ENCODE data around the gene KCNJ18.
"Not testable (repeated sequence)": the region's sequence is repeated elsewhere in the genome, so short reads cannot be mapped to it uniquely, and the experiment has no call there.

KCNJ18 gene

DNA sequence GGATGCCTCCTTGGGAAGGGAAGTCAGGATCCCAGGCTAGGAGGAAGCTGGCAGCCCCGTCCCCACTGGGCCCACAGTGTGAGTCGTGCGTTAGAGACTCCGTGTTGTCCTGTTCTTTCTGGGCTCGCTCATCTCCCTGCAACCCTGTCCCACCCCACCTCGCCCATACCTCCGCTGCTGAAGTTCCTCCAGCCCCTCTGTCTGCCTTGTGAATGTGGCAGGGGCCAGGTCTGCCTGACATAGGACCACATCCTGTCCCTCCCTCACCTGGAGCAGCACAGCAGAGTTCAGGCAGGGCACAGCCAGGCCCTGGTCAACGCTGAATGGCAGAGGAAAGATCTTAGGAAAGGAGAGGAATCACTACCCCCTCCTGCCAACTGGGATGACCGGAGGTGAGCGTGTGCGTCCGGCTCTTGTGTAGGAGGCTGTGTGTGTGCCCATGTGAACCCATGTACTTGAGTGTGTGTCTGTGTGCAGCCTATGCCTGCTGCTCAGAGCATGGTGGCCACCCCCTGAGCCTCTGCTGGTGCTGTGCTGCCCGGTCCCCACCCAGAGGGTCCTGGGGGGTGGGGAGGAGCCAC, 12.8 kb downstream of the KCNJ18 start:
- DNase-seq = no peak

DNA sequence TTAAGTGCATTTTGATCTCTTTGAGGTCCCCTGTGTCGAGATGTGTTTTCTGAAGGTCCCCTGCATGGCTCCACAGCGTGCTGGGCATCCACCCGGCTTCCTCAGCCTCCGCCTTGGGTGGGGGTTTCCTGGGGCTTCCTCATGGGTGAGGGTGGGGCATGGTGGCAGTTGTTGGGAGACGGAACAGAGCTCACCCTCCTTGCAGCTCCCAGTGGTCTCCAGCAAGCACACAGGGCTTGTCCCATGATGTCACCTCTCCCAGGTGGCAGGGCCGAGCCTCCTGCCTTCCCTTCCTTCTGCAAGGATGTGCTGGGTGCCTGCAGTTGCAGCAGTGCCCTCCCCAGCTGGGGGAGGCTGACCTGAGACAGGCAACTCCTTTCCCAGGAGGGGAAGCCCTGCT, 13.4 kb downstream of the KCNJ18 start:
- not testable (repeated sequence) for DNase-seq

DNA sequence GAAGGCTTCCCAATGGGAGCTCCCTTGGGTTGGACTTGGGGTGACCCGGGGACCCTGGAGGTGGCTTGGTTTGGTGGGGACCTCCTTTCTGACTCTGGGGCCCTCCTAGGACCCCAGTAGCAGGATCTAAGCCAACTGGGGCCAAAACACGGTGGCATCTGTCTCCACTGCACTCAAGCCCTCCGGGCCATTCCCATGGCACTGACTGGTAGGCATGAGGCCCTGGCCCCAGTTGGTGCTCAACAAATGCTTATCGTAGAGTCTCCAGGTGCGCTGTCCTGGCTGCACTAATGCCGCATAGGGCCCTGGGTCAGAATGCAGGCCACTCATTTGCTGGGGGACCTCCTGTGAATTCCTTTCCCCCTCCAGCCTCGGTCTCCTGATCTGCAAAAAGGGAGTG, 14.2 kb downstream of the KCNJ18 start:
- DNase-seq = not testable (repeated sequence)

DNA sequence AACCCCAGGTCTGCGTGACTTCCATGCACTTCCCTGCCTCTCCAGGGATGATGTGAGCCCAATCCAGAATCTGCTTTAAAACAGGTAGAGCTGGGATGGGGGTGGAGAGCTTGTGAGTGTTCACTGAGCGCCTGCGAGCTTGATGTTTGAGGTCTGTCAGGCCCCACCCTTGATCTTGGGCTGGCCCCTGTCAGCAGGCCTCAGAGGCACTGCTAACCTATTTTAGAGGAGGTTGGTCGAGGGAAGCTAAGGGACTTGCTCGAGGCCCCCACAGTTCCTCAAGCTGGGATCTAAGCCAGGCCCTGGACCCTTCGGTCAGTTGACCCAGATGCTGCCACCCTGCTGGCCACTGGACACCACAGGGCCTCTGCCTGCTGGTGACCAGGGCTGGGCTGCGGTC, 14.8 kb downstream of the KCNJ18 start:
- not testable (repeated sequence) for DNase-seq

DNA sequence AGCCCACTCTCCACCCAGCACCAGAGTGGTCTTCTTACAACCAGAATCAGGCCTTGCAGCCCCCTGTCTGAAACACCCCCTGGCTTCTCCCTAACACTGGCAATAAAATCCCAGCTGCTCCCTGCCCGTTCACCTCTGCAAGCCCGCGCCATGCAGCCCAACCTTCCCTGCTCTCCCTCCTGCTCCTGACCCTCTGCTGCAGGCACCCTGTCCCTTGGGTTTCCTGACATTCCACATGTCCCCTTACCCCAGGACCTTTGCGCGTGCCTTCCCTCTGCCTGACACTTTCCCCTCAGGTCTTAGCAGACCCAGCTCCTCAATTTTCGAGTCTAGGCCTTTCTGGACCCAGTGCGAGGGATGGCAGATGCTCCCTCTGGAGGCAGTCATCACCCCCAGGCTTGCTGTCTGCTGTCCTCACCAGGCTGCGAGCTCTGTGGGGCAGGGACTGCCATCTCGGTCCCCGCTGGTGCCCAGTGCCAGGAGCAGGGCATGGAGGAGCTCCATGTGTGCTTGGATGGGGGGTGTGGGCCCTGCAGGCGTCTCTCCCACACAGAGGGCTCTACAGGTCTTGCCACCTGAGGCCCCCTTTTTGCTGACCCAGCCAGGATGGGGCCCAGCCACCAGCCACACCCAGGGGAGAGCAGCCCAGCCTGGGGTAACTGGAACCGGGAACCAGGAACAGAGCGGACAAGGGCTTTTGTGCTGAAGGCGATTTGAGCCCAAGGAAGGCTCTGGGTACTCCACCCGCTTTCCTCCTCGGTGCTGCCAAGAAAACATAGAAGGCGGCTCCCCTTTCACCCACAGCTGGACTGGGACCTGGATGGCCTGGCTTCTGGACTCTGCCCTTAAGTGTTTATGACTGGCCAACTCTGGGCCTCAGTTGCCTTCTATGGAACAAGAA, 15.6 kb downstream of the KCNJ18 start:
- not testable (repeated sequence) for DNase-seq

DNA sequence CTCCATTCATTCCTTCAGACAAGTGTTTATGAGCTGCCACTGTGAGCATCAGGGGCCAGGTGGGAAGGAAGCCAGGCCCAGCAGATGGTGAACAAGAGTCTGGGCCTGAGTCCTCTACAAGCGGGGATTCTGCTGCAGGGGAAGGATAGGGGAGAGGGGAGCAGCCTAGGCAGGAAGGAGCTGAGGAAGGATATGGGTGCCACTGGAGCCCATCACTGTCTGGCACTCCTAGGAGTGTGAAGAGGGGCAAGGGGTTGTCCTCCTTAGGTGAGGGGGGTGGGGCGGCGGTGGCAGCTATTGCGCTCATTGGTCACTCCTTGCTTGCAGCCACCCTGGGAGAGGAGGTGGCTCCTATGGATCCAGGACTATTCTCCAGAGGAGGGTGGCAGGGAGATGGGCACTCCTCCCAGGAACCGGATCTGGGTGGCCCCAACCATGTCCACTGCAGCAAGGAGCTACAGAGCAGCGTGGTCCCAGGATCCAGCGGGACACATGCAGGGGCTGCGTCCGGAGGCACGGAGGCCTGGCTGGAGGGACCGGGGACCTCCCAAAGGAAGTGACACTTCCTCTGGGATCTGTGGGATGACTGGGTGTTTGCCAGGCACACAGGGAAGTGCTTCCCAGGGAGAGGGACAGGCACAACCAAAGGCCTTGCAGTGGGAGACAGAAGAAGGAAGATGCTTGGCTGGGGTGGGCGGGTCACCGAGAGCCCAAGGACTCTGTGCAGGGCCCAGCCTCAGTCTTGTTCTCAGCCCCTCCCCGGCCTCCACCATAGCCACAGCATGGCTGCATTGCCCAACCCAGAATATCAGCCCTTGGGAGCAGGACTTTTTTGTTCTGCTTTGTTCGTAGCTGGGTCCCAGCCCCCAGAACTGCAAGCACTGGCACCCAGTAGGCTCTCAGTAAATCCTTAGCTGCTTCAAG, 16.6 kb downstream of the KCNJ18 start:
- DNase-seq = not testable (repeated sequence)

DNA sequence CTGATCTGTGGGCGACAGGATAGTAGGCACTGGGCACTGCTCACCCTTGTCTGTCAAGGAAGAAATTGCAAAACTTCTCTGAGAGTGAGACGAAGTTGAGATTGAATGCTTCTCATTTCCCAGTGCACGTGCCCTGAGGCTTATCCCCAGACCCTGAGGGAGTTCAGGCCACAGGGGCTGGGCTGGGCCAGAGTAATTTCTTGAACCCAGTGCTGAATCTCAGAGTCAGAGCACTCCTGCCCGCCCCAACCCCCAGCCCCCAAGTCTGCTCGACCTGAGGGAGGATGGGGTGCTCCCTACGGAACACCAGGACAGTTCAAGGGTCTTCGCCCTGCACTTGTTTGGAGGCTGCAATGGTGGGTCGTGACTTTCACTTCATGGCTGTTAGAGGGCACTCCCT, 17.7 kb downstream of the KCNJ18 start:
- DNase-seq = not testable (repeated sequence)

DNA sequence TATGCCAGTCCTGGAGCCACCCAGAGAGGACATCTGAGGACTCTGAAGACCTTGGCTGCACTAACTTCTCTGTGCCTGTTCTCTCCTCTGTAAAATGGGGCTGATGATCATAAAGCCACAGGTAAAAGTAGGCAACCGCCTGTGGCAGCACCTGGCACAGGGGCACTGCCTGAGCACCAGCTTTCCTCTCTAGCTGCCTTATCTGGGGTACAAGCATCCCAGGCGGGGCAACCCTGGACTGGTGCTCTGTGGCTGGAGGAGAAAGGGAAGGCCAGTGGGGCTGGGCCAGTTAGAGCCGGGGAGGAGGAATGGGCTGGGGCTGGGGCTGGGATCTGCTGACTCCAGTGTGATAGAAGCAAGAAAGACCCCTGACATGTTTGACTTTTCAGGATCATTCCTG, 18.2 kb downstream of the KCNJ18 start:
- DNase-seq = not testable (repeated sequence)

DNA sequence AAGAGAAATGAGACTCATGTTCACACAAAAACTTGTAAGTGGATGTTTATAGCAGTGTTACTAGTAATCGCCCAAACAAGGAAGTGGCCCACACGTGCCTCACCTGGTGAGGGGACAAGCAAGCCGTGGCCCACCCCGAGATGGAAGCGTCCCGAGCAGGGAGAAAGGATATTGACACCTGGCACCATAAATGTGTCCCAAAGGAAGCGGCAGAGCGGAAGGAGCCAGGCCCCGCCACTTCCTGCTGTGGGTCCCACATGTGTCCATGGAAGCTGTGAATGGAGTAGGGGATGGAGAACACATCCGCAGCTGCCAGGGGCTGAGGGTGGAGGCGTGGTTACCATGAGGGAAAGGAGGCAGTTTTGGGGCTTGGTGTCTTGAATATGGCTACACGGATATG, 18.9 kb downstream of the KCNJ18 start:
- DNase-seq = no peak

DNA sequence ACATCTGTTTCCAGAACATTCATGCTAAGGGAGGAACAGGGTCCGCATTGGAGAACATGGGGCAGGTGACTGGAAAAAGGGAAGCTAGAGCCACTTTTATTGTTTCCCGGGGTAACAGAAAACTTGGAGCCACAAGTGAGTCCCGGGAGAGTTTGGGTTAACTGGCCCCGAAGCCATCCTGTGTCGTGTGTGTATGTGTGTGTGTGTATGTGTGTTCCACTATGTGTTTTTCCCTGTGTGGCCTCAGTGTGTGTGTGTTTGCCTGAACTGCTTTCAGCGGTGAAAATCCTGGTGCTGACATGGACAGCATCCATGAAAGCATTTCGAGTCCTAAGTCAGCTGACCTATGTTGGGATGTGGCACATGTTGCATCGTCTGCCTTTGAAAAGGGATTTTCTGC, 20.7 kb downstream of the KCNJ18 start:
- DNase-seq = not testable (repeated sequence)

DNA sequence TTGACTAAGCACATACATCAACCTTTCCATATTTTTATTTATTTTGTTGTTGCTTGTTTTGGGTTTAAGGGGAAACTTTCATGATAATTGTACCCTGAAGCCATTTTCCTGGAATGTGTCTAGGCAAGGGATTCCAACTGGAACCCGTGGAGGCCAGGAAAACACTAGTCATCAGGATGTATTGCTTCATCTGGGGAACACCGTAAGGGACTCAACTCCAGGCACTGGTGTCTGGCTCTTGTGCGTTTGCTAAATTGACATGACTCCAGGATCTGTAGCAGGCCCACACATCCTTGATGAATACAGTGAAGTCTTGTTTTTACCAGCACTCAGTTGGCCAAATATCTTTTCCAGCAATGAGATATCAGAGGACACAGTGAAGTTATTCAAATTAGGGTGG, 21.3 kb downstream of the KCNJ18 start:
- not testable (repeated sequence) for DNase-seq

DNA sequence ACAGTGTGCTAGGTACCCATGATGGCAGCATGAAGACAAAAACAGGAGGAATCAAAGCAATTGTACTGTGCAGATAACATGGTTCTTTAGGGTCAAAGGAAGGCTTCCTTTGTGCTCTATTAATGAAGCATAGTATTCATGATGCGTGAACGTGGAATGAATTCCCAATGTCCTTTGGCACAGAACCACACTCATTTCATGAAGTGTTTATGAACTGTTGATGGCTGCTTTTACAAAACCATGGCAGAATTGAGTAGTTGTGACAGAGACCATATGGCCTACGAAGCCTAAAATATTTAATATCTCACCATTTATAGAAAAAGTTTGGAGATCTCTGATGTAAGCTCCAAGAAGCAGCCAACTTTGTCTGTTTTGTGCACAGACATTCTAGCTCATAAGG, 22.4 kb downstream of the KCNJ18 start:
- not testable (repeated sequence) for DNase-seq

DNA sequence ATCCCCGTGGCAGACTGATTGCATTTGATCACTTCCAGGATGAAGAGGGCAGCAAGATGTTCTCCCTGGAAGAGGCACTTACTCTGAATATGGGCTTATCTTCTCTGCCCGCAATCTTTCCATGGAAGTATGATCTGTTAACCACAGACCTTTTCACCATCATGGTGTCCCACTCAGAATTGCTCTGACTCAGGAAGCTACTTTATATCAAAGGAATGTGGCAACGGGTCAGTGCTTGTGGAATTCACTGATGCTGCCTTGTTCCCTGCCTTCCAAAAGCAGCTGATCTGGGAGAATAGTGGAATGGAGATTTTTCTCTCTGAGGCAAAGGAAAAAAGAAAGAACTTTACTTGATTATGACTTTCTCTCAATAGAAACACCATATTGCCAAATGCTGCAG, 23.6 kb downstream of the KCNJ18 start:
- DNase-seq = not testable (repeated sequence)

DNA sequence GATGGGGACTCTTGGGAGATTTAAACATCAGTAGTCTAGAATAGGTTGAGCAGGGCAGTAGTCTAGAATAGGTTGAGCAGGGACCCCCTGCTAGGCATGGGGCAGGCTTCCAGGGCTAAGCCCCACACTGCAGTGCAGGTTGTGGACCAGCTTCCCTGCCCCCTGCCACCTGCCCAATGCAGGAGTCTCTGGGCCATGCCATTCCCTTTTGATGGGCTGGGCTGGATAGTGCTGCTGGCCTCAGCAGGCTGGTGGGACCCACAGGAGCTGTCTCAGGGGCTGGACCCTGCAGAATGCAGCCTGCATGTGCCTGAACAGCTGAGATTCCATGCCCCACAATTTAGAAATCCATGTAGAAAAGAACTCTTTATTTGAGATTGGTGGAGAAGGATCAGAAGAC, 26.6 kb downstream of the KCNJ18 start:
- not testable (repeated sequence) for DNase-seq

DNA sequence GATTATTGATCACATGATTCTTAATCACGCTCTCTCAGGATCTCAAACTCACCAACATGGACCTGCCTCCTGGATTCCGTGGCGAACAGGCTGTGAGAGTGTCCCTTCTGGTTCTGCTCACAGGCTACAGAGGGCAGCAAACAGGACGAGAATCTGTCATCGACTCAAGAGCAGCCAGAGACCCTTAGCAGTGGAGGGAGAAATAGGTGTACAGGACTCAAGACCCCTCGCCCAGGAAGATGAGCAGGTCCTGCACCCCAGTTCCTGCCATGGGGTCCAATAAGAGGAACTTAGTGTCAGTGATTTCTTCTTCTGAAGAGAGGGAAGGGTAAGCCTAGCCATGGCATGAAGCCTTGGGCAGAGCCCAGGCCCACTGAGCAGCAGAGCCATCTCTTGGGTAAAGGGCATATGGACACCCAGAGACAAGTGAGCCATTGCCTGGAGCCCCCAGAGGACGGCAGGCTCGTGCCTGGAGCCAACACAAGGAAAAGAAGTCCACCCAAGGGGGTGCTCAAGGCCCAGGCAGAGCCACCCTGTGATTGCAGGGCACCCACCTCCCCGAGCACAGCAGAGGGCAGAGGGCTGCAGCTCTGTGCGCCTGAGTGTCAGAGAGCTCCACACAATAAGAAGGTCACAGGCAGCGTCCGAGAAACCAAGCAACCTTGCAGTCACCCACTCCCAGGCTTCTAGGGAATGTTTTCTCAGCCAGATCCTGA, 27.3 kb downstream of the KCNJ18 start:
- DNase-seq = not testable (repeated sequence)

DNA sequence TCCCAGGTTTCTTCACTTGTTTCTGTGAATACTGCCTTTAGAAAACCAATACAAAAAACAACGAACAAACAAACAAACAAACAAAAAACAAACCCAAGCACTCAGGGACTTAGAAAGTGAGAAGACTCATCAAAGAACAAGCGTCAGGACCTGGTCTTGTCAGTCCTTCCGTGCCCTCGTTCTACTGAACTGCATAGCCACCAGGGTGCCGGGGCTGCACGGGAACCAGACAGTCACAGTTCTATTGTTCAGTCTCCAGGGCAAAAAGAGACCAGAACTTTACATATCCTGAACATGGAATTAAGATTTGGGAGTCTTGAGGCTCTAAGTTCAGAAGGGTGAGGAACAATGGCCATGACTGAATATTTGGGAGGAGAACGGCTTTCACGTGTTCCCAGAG, 28.2 kb downstream of the KCNJ18 start:
- DNase-seq = not testable (repeated sequence)

DNA sequence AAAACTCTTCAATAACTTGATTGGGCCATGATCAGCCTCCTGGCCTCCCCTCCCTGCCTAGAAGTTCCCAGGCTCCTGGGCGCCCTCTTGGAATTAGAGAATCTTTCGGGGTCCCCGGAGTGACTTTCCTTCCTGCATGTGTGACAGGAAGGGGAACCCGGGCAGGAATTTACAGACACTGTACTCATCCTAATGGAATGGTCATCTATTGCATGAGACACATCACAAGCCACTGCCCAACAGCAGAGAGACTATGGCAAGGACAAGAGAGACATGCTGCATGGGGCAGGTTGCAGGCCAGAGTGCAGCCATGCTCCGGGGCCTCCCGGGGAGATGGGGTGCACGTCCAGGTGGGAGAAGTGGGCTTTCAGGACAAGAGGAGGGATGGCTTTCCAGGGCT, 29.9 kb downstream of the KCNJ18 start:
- not testable (repeated sequence) for DNase-seq

DNA sequence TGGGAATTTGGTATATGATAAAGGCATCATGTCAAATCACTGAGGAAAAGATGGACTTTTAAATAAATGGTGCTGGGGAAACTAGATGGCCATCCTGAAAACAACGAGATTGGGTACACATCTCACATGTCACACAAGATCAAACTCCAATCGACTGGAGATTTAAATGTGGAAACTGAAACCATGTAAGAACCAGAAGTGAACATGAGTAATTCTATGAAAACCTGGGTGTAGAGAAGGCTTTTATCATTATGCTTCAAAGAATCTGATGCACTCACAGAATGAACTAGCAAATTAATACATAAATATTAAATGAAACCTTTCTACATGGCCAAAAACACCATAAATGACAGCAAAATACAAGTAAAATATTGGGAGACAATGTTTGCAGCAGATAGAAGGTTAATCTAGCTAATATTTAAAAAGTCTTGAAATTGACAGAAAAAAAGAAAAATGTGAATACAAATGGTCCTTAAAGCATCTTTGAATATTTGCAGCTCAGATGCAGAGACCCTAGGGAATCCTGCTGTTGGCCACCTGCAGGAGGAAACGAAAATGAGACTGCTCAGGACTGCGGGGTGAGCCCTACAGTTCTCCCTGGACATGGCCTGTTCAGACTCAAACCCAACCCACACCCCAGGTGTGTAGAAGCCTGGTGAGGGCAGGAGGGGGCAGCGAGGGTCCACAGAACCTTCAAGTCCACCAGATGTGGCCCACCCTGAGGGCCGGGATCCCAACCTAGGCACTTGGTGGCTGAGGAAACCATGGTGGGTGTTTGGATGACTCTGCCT, 32.1 kb downstream of the KCNJ18 start:
- DNase-seq = not testable (repeated sequence)

DNA sequence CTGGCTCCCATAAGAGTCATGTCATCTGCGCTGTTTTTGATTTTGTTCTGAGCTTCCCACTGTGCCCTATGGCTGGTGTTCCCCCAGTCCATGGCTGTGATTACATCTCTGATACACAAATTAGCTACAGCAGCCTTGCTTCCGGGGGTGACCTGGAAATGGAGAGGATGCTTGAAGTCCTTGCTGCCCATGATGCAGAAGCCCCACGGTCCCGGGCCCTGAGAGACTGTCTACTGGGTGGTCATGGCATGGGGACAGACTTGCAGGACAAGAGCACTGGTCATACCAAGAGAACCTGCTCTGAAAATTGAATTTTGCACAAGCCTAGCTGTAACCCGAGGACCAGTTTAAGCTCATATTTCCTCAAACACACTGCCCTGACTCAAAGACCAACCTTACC, 38.8 kb downstream of the KCNJ18 start:
- DNase-seq = not testable (repeated sequence)

DNA sequence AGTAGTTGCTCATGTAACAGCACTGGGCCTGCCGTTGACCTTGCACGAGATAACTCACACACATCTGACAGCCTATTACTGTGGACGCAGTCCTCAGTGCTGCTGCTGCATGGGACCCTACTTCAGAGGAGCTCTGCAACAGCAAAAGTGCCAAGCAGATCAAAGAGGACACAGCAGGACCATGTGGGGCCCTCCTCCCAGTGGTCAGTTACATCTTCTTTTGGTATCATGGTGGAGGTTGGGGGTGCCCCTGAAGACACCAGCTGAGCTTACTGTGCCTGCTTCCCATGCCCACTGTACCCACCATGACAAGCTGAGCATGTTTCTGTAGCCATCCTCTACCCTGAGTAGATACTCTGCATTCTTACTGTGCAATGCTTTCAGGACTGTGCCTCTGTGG, 41.6 kb downstream of the KCNJ18 start:
- DNase-seq = not testable (repeated sequence)

DNA sequence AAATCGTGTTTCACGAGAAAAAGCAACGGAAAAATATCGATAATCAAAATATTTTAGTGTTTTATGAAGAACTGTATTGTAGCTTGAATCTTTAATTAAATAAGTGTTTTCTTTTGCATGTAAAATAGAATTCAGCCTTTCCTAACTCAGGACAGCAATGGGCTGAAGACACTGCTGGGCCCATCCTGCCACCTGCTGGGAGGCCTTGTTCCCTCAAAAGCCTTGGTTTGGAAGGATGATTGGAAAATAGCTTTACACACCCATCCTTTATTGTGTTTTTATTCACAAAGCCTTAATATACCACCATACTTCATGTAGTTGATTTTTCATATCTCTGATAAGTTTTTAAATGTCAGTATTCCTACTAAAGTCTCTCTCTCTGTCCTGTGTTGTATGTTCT, 43.5 kb downstream of the KCNJ18 start:
- not testable (repeated sequence) for DNase-seq

Measured in activated CD4-positive, alpha-beta T cell treated with anti-CD3 and anti-CD28 coated beads, Interleukin-2, amount 50 U/mL, for 48 hours (primary cell).